Activated CD4-positive, alpha-beta T cell treated with anti-CD3 and anti-CD28 coated beads, Interleukin-2, amount 10 ng/mL, durations not matched to agents 7 days and 5 days (primary cell): ENCODE results near the gene CD300LD. TPM values are rescaled to one million over a fixed set of nuclear protein-coding genes. Genes with fewer than 3 reads are reported as not detected.
A peak's percentile ranks its signal among the peaks of the same experiment; 100 is the strongest.
"Not testable (repeated sequence)": the region's sequence is repeated elsewhere in the genome, so short reads cannot be mapped to it uniquely, and the experiment has no call there.

ENCODE experiments used
- CTCF ChIA-PET: fragments of 350-600 bp; sonication (Branson Sonifier 250); formaldehyde crosslinking; loops from one replicate; lab custom pipeline; 2021; ENCODE audit warnings: antibody characterized with exemption; lab: Charles Lee
- POLR2A ChIA-PET: fragments of 350-600 bp; sonication (Branson Sonifier 250); formaldehyde crosslinking; loops from one replicate; lab custom pipeline; 2021; ENCODE audit warnings: antibody characterized with exemption; lab: Charles Lee
- DNase-seq: peaks from one replicate; pipeline ENCODE4 v3.0.0-alpha.2; 2020
- H3K27ac Mint-ChIP-seq: one replicate; pipeline ENCODE4 v1.8.0; 2021; ENCODE audit warnings: mild to moderate bottlenecking, moderate library complexity, mixed read lengths
- H3K27me3 Mint-ChIP-seq: one replicate; pipeline ENCODE4 v1.8.0; 2021; ENCODE audit warnings: mixed read lengths
- H3K36me3 Mint-ChIP-seq: one replicate; pipeline ENCODE4 v1.8.0; 2021; ENCODE audit warnings: low read depth, mixed read lengths
- H3K4me1 Mint-ChIP-seq: one replicate; pipeline ENCODE4 v1.8.0; 2021; ENCODE audit warnings: mixed read lengths
- H3K4me3 Mint-ChIP-seq: one replicate; pipeline ENCODE4 v1.8.0; 2021; ENCODE audit warnings: mild to moderate bottlenecking, moderate library complexity, mixed read lengths
- H3K9me3 Mint-ChIP-seq: one replicate; pipeline ENCODE4 v1.8.0; 2021; ENCODE audit warnings: mixed read lengths
- total RNA-seq, 2 experiments: library from RNA; stranded (reverse); gene quantifications; one replicate each; pipeline ENCODE4 v1.2.3, GENCODE V29; 2021

CD300LD gene
- total RNA-seq, result under 1 TPM in 1 of 2 experiments, not detected in 1; 0.15 TPM

- Mint-ChIP-seq H3K4me3 (no peak within 1 kb of the TSS), H3K27ac (no peak within 1 kb of the TSS), H3K27me3 (peaks cover 3% of the 10 kb centered on the region), H3K36me3 (no peaks in the 10 kb centered on the region), H3K4me1 (peaks cover 18% of the 10 kb centered on the region), H3K9me3 (no peaks in the 10 kb centered on the region)
- POLR2A ChIA-PET, result no interaction called here
- CTCF ChIA-PET, result interaction anchor here (0.8 to 2.1 kb wide), 3 partner anchors 8 to 65 kb away, joined by 3 to 5 read pairs (median 4); no protein-coding TSS in a partner anchor
- peak; percentile 33 for DNase-seq
Measured at GRCh38 chr17:74592087-74592990, at the start of gene CD300LD. Gene CD300LD, minus strand, starts transcription at chr17:74592283. Its CDS starts 81 bp downstream, at chr17:74592202.

GRCh38 chr17:74641224-74641957, 49.3 kb upstream of the CD300LD start:
- CTCF ChIA-PET, result no interaction called here
- no peak overlapping the region for H3K27ac Mint-ChIP-seq

GRCh38 chr17:74639704-74640151, 47.6 kb upstream of the CD300LD start:
- peaks cover 16% of the 10 kb centered on the region for H3K4me1 Mint-ChIP-seq
- H3K27ac Mint-ChIP-seq, result no peak overlapping the region
- ChIA-PET CTCF (interaction anchor here (1.1 kb wide), 1 partner anchor 18 kb away, joined by 3 read pairs; no protein-coding TSS in a partner anchor), POLR2A (no interaction called here)
- H3K27me3 Mint-ChIP-seq, result peaks cover 70% of the 10 kb centered on the region
- peak; percentile 26 for DNase-seq
- H3K9me3 Mint-ChIP-seq, result no peaks in the 10 kb centered on the region
- peak overlapping the region; percentile 3 for H3K4me3 Mint-ChIP-seq
- no peaks in the 10 kb centered on the region for H3K36me3 Mint-ChIP-seq

More at GRCh38 chr17:74641224-74641957, 49.3 kb upstream of the CD300LD start:
- H3K4me3 Mint-ChIP-seq, result no peak overlapping the region
- H3K4me1 Mint-ChIP-seq, result peaks cover 16% of the 10 kb centered on the region
- H3K36me3 Mint-ChIP-seq, result no peaks in the 10 kb centered on the region
- no peak for DNase-seq
- peaks cover 79% of the 10 kb centered on the region for H3K27me3 Mint-ChIP-seq
- POLR2A ChIA-PET, result no interaction called here
- no peaks in the 10 kb centered on the region for H3K9me3 Mint-ChIP-seq

DNA sequence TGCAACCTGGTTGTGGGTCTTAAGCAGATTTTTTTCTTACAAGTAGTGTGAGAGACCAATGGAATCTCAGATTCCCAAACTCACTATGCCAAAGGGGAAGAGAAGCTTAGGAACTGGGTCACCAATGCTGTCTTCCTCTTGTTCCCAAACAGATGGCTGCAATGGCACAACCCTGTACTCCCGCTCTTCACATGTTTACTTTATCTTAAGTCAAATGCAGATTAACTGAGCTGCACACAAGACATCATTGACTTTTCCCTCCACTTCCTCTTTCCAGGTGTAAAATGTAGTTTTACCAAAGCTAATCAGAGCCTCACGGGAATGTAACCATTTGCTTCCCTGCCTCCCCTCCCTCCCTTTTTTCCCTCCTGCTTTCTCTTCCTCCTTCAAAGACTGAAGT, 45.8 kb upstream of the CD300LD start:
- no peak overlapping the region for H3K27ac Mint-ChIP-seq
- H3K27me3 Mint-ChIP-seq, result peaks cover 56% of the 10 kb centered on the region
- no peak overlapping the region for H3K4me3 Mint-ChIP-seq
- CTCF ChIA-PET, result no interaction called here
- no peaks in the 10 kb centered on the region for H3K36me3 Mint-ChIP-seq
- no peak for DNase-seq
- peaks cover 16% of the 10 kb centered on the region for H3K4me1 Mint-ChIP-seq
- H3K9me3 Mint-ChIP-seq, result no peaks in the 10 kb centered on the region
- POLR2A ChIA-PET, result no interaction called here

GRCh38 chr17:74637265-74637664, 45.2 kb upstream of the CD300LD start:
- H3K36me3 Mint-ChIP-seq, result no peaks in the 10 kb centered on the region
- DNase-seq, result no peak
- no peak overlapping the region for H3K27ac Mint-ChIP-seq
- peaks cover 54% of the 10 kb centered on the region for H3K27me3 Mint-ChIP-seq
- peaks cover 18% of the 10 kb centered on the region for H3K4me1 Mint-ChIP-seq
- H3K9me3 Mint-ChIP-seq, result no peaks in the 10 kb centered on the region
- no peak overlapping the region for H3K4me3 Mint-ChIP-seq
- ChIA-PET POLR2A (no interaction called here), CTCF (no interaction called here)

DNA sequence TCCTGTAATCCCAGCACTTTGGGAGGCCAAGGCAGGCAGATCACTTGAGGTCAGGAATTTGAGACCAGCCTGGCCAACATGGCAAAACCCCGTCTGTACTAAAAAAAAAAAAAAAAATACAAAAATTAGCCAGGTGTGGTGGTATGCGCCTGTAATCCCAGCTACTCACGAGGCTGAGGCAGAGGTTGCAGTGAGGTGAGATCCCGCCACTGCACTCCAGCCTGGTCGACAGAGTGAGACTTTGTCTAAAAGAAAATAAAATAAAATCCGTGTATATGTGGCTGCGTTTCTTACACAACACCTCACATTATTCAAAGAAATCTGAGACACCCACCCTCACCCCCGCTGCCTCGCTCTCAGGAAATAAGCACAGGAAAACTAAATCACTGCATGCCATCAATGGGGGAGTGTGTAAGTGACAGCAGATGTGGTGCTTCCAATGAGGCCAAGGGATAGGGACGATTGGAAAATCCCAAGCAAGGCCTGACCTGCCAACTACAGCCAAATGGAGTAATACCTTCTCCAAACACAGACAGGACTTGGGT, 44.5 kb upstream of the CD300LD start:
- H3K4me3 Mint-ChIP-seq, DNase-seq, H3K27ac Mint-ChIP-seq, H3K36me3 Mint-ChIP-seq, CTCF ChIA-PET, H3K9me3 Mint-ChIP-seq, POLR2A ChIA-PET: not testable (repeated sequence)
- H3K27me3 Mint-ChIP-seq, result peaks cover 54% of the 10 kb centered on the region
- peaks cover 24% of the 10 kb centered on the region for H3K4me1 Mint-ChIP-seq

DNA sequence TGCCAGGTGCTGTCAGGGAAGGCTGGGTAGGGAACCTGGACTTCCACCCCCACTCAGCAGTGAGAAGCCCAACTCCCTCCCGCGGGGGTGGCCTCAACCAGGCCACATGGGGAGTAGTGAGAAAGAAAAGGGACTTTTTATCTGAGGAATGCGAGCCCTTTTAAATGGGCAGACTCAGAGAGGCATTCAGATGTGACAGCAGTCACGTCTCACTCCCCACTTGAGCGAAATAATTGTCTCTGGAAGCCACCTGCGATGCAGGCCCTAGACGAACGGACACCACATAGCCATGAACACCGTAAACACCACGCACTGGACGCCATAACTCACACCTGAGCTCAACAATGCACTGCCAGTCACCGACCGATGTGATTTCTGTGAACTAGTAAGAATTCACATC, 43.3 kb upstream of the CD300LD start:
- peaks cover 22% of the 10 kb centered on the region for H3K4me1 Mint-ChIP-seq
- no peak for DNase-seq
- ChIA-PET CTCF (interaction anchor here (0.6 kb wide), 1 partner anchor 32 kb away, joined by 3 read pairs; no protein-coding TSS in a partner anchor), POLR2A (no interaction called here)
- peaks cover 55% of the 10 kb centered on the region for H3K27me3 Mint-ChIP-seq
- no peaks in the 10 kb centered on the region for H3K36me3 Mint-ChIP-seq
- H3K4me3 Mint-ChIP-seq, result no peak overlapping the region
- H3K27ac Mint-ChIP-seq, result no peak overlapping the region
- no peaks in the 10 kb centered on the region for H3K9me3 Mint-ChIP-seq

DNA sequence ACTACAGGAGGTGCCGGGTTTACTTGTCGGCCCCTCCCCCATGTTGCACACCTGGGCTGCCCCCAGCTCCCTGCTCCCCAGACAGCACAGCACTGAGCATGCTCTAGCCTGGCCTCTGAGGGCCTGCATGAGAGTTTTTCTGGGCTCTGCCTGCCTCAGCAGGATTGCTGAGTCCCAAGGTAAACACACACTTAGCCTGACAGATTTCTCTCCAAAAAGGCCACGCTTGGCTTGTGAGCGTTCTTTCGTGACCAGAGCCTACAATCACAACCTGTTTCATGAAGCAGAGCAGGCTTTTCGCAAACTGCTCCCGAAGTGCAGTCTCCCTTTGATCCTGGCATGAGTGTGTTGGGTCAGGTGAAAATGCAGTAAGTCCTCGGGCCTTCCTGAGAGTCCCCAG, 41.2 kb upstream of the CD300LD start:
- Mint-ChIP-seq H3K36me3 (no peaks in the 10 kb centered on the region), H3K9me3 (no peaks in the 10 kb centered on the region), H3K4me1 (peaks cover 9% of the 10 kb centered on the region), H3K4me3 (no peak overlapping the region), H3K27me3 (peaks cover 43% of the 10 kb centered on the region), H3K27ac (no peak overlapping the region)
- DNase-seq, result no peak
- CTCF ChIA-PET, result interaction anchor here (1.0 to 1.2 kb wide), 2 partner anchors 47 to 103 kb away, joined by 4 read pairs; no protein-coding TSS in a partner anchor
- POLR2A ChIA-PET, result no interaction called here

DNA sequence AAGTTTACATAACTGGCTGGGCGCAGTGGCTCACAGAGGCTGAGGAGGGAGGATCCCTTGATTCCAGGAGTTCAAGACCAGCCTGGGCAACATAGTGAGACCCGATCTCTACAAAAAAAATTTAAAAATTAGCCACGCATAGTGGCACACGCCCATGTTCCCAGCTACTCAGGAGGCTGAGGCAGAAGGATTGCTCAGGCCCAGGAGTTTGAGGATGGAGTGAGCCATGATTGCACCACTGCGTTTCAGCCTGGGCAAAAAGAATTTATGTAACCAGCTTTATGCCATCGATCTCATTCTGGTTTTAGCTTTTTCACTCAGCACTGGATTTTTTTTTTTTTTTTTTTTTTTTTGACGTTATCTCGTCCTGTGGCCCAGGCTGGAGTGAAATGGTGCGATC, 40.5 kb upstream of the CD300LD start:
- H3K4me1 Mint-ChIP-seq, result peaks cover 9% of the 10 kb centered on the region
- H3K27ac Mint-ChIP-seq, result no peak overlapping the region
- CTCF ChIA-PET, result interaction anchor here (1.0 to 1.6 kb wide), 3 partner anchors 21 to 216 kb away, joined by 3 to 4 read pairs (median 4); no protein-coding TSS in a partner anchor
- H3K9me3 Mint-ChIP-seq, result no peaks in the 10 kb centered on the region
- no peaks in the 10 kb centered on the region for H3K36me3 Mint-ChIP-seq
- DNase-seq, result no peak
- no peak overlapping the region for H3K4me3 Mint-ChIP-seq
- H3K27me3 Mint-ChIP-seq, result peaks cover 41% of the 10 kb centered on the region
- POLR2A ChIA-PET, result interaction anchor here (0.7 kb wide), 1 partner anchor 182 kb away, joined by 3 read pairs; no protein-coding TSS in a partner anchor

DNA sequence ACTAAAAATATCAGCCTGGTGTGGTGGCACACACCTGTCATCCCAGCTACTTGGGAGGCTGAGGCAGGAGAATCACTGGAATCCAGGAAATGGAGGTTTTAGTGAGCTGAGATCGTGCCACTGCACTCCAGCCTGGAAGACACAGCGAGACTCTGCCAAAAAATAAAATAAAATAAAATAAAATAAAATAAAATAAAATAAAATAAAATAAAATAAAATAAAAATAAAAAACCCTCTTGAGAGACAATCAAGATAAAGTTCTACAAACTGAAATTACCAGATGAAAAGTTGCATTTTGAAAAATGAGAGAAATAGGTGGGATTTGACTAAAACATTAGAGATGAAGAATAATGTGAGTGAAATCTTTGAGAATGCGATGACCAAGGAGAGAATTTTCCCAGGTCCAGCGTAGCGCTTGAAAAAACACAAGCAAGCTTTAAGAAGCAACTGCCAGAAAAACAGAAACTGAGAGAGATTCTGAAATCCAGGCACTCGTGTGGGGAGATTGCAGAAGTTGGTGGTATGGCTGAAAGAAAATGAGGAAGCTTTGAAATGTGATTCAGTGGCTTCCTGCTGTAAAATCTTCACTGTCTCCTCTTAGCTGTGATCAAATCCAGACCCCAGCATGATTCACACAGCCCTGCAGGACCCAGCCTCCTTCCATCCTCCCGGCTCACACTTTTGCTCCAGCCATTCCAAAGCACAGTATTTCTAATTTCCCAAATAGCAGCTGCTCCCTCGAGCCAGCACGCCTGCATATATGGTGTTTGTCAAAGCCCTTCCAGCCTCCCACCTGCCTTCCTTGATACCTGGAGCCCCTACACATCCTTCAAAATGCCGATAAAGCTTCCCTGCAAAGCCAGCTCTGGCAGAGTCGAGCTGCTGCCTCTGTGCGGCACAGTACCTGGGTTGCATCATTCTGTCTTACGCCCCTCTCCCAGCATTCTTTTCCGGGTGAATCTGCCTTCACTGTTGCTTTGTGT, 39.7 kb upstream of the CD300LD start:
- POLR2A ChIA-PET, result interaction anchor here (0.7 kb wide), 1 partner anchor 181 kb away, joined by 3 read pairs; no protein-coding TSS in a partner anchor
- peaks cover 41% of the 10 kb centered on the region for H3K27me3 Mint-ChIP-seq

GRCh38 chr17:74630251-74630650, 38.2 kb upstream of the CD300LD start:
- H3K9me3 Mint-ChIP-seq, H3K4me1 Mint-ChIP-seq, DNase-seq, POLR2A ChIA-PET, H3K36me3 Mint-ChIP-seq, H3K4me3 Mint-ChIP-seq, H3K27ac Mint-ChIP-seq: not testable (repeated sequence)
- H3K27me3 Mint-ChIP-seq, result peaks cover 45% of the 10 kb centered on the region
- CTCF ChIA-PET, result interaction anchor here (0.6 kb wide), 1 partner anchor 799 kb away, joined by 3 read pairs; no protein-coding TSS in a partner anchor

More for the DNA sequence above, 39.7 kb upstream of the CD300LD start:
- Mint-ChIP-seq H3K36me3 (no peaks in the 10 kb centered on the region), H3K4me1 (peaks cover 9% of the 10 kb centered on the region), H3K9me3 (peaks cover 3% of the 10 kb centered on the region), H3K4me3 (no peak overlapping the region), H3K27ac (no peak overlapping the region)
- no peak for DNase-seq
- CTCF ChIA-PET, result interaction anchor here (1.3 to 1.6 kb wide), 3 partner anchors 21 to 215 kb away, joined by 3 to 4 read pairs (median 3); no protein-coding TSS in a partner anchor
